Astrocyte of the hippocampus (primary cell): ENCODE results near the gene XPA.
A peak's percentile ranks its signal among the peaks of the same experiment; 100 is the strongest.
"Not testable (repeated sequence)": the region's sequence is repeated elsewhere in the genome, so short reads cannot be mapped to it uniquely, and the experiment has no call there.

Experiments
- DNase-seq: peaks from one replicate; pipeline ENCODE4 v3.0.0; 2011; ENCODE audit warnings: low read depth, low spot score

XPA gene

GRCh38 chr9:97703437-97704344, 6.6 kb upstream of the XPA start:
- DNase-seq, result peak; percentile 94

- DNase-seq, result not testable (repeated sequence)
These were observed 2.7 kb upstream of the XPA start for GRCh38 chr9:97699824-97700223.

- not testable (repeated sequence) for DNase-seq
These were observed 2.1 kb upstream of the XPA start for GRCh38 chr9:97699281-97699680.

- no peak for DNase-seq
These were observed 1.7 kb upstream of the XPA start for GRCh38 chr9:97698865-97699264.

- no peak for DNase-seq
These were observed 697 bp upstream of the XPA start for GRCh38 chr9:97697837-97698236.

- DNase-seq, result no peak
These were observed 941 bp downstream of the XPA start for GRCh38 chr9:97695995-97696802.

GRCh38 chr9:97695390-97695789, 1.8 kb downstream of the XPA start:
- no peak for DNase-seq

GRCh38 chr9:97694769-97695168, 2.4 kb downstream of the XPA start:
- DNase-seq, result no peak

GRCh38 chr9:97689401-97690180, 7.5 kb downstream of the XPA start:
- no peak for DNase-seq

- no peak for DNase-seq
These were observed 8.5 kb downstream of the XPA start for GRCh38 chr9:97688654-97689053.

- DNase-seq, result no peak
These were observed 14.9 kb downstream of the XPA start for GRCh38 chr9:97682242-97682641.

- no peak for DNase-seq
These were observed 21.5 kb downstream of the XPA start for GRCh38 chr9:97675655-97676054.

- DNase-seq, result no peak
These were observed 23.2 kb downstream of the XPA start for GRCh38 chr9:97673922-97674321.

GRCh38 chr9:97672403-97672802, 24.7 kb downstream of the XPA start:
- DNase-seq, result no peak

GRCh38 chr9:97670586-97670985, 26.6 kb downstream of the XPA start:
- no peak for DNase-seq

- no peak for DNase-seq
These were observed 28.7 kb downstream of the XPA start for GRCh38 chr9:97668485-97668884.

GRCh38 chr9:97666907-97667686, 30.0 kb downstream of the XPA start:
- no peak for DNase-seq

GRCh38 chr9:97665742-97666141, 31.4 kb downstream of the XPA start:
- no peak for DNase-seq

GRCh38 chr9:97660847-97661246, 36.3 kb downstream of the XPA start:
- no peak for DNase-seq

GRCh38 chr9:97660340-97660739, 36.8 kb downstream of the XPA start:
- no peak for DNase-seq

GRCh38 chr9:97659771-97660170, 37.4 kb downstream of the XPA start:
- no peak for DNase-seq
